Neural crest cell (in vitro differentiated cells): ENCODE data around the gene FLOT1. TPM values are rescaled to one million over a fixed set of nuclear protein-coding genes. Genes with fewer than 3 reads are reported as not detected.
"Not testable (repeated sequence)": the region's sequence is repeated elsewhere in the genome, so short reads cannot be mapped to it uniquely, and the experiment has no call there.

ENCODE experiments used
- DNase-seq: peaks from one replicate; pipeline ENCODE4 v3.0.0; 2021; ENCODE audit warnings: low read depth, mixed read lengths, low spot score
- H3K27ac Mint-ChIP-seq: one replicate; pipeline ENCODE4 v1.8.0; 2021; ENCODE audit warnings: mild to moderate bottlenecking, mixed read lengths; ENCODE audit not compliant: unreplicated experiment
- H3K27me3 Mint-ChIP-seq: 2 replicates; pipeline ENCODE4 v1.8.0; 2021; ENCODE audit warnings: low read depth, mild to moderate bottlenecking, mixed read lengths
- H3K36me3 Mint-ChIP-seq: 2 replicates; pipeline ENCODE4 v1.8.0; 2021; ENCODE audit warnings: low read depth, mild to moderate bottlenecking, mixed read lengths
- H3K4me1 Mint-ChIP-seq: 2 replicates; pipeline ENCODE4 v1.8.0; 2021; ENCODE audit warnings: mixed read lengths
- H3K4me3 Mint-ChIP-seq: one replicate; pipeline ENCODE4 v1.8.0; 2021; ENCODE audit warnings: mild to moderate bottlenecking, mixed read lengths
- H3K9me3 Mint-ChIP-seq: 2 replicates; pipeline ENCODE4 v1.8.0; 2021; ENCODE audit warnings: mixed read lengths
- CTCF ChIP-seq: fragments of 200-600 bp; sonication (generic); conservative IDR thresholded peaks from 2 replicates; pipeline ENCODE4 v1.5.0; 2021; ENCODE audit warnings: antibody characterized with exemption, mild to moderate bottlenecking
- total RNA-seq: library from RNA; stranded (reverse); gene quantifications from 2 replicates; pipeline ENCODE4 v1.2.1, GENCODE V29; 2021

The FLOT1 gene
- total RNA-seq, 1 donor from 2014 or later, result 100 TPM

- Mint-ChIP-seq H3K27ac (no peak overlapping the region), H3K36me3 (no peaks in the 10 kb centered on the region), H3K27me3 (no peaks in the 10 kb centered on the region), H3K4me1 (peaks cover 35% of the 10 kb centered on the region), H3K4me3 (no peak overlapping the region), H3K9me3 (no peaks in the 10 kb centered on the region)
- no peak for TF ChIP-seq CTCF
- DNase-seq, result no peak
Measured at GRCh38 chr6:30761791-30762429, 19.4 kb upstream of the FLOT1 start.

GRCh38 chr6:30760549-30760948 is 18.1 kb upstream of the FLOT1 start:
- Mint-ChIP-seq H3K9me3 (no peaks in the 10 kb centered on the region), H3K4me1 (peaks cover 25% of the 10 kb centered on the region), H3K4me3 (no peak overlapping the region), H3K27me3 (no peaks in the 10 kb centered on the region), H3K27ac (no peak overlapping the region), H3K36me3 (no peaks in the 10 kb centered on the region)
- TF ChIP-seq CTCF, result no peak
- no peak for DNase-seq

- TF ChIP-seq CTCF, result no peak
- Mint-ChIP-seq H3K27me3 (no peaks in the 10 kb centered on the region), H3K4me3 (no peak overlapping the region), H3K4me1 (peaks cover 17% of the 10 kb centered on the region), H3K9me3 (no peaks in the 10 kb centered on the region), H3K36me3 (no peaks in the 10 kb centered on the region), H3K27ac (no peak overlapping the region)
- DNase-seq, result no peak
Measured at GRCh38 chr6:30759575-30760239, 17.2 kb upstream of the FLOT1 start.

- Mint-ChIP-seq H3K4me3 (no peak overlapping the region), H3K4me1 (no peaks in the 10 kb centered on the region), H3K27me3 (no peaks in the 10 kb centered on the region), H3K36me3 (no peaks in the 10 kb centered on the region), H3K27ac (no peak overlapping the region), H3K9me3 (no peaks in the 10 kb centered on the region)
- no peak for TF ChIP-seq CTCF
- DNase-seq, result no peak
Measured at GRCh38 chr6:30757261-30757904, 14.9 kb upstream of the FLOT1 start.

- H3K36me3 Mint-ChIP-seq, H3K9me3 Mint-ChIP-seq, H3K4me1 Mint-ChIP-seq, H3K27me3 Mint-ChIP-seq, H3K4me3 Mint-ChIP-seq, DNase-seq, H3K27ac Mint-ChIP-seq: not testable (repeated sequence)
Measured at GRCh38 chr6:30756405-30757003, 14.0 kb upstream of the FLOT1 start.

- H3K9me3 Mint-ChIP-seq, result no peaks in the 10 kb centered on the region
- no peak overlapping the region for H3K27ac Mint-ChIP-seq
- H3K36me3 Mint-ChIP-seq, result no peaks in the 10 kb centered on the region
- H3K4me1 Mint-ChIP-seq, result no peaks in the 10 kb centered on the region
- H3K27me3 Mint-ChIP-seq, result no peaks in the 10 kb centered on the region
- no peak for TF ChIP-seq CTCF
- DNase-seq, result no peak
- no peak overlapping the region for H3K4me3 Mint-ChIP-seq
Measured at GRCh38 chr6:30754631-30755030, 12.1 kb upstream of the FLOT1 start.
